H1 (cell line): ENCODE measurements around the gene LYVE1. TPM values are rescaled to one million over a fixed set of nuclear protein-coding genes. Genes with fewer than 3 reads are reported as not detected.

ENCODE experiments used
- CTCF ChIA-PET: fragments of 300-600 bp; sonication (Branson Sonifier 250); formaldehyde crosslinking; loops from one replicate; lab custom pipeline; 2021; ENCODE audit not compliant: partially characterized antibody; lab: Charles Lee
- POLR2A ChIA-PET: fragments of 300-600 bp; sonication (Branson Sonifier 250); formaldehyde crosslinking; loops from one replicate; lab custom pipeline; 2021; ENCODE audit warnings: inconsistent platforms; ENCODE audit not compliant: partially characterized antibody; lab: Charles Lee
- DNase-seq, 2 experiments: peaks; one replicate each; pipeline versions ENCODE4 v3.0.0 to v3.0.0-alpha.2; 2010 to 2022; ENCODE audit warnings: low spot score in 2 of 2, low read depth in 1 of 2, mixed read lengths in 1 of 2
- FAIRE-seq: peaks from 2 replicates; lab custom pipeline; 2011; peaks lifted over from hg19 to GRCh38; lab: Jason Lieb, UNC
- H2AFZ ChIP-seq: 2 replicates; pipeline ENCODE4 v1.8.1; 2012; ENCODE audit warnings: low read length, inconsistent platforms
- H2AK5ac ChIP-seq: 2 replicates; pipeline ENCODE4 v1.6.1; 2013; ENCODE audit warnings: low read depth, low read length
- H2BK120ac ChIP-seq: replicated peaks from 2 replicates; pipeline ENCODE3; 2013; ENCODE audit warnings: low read depth, low read length, inconsistent platforms
- H2BK12ac ChIP-seq: 2 replicates; pipeline ENCODE4 v1.6.1; 2013; ENCODE audit warnings: low read depth, low read length
- H2BK15ac ChIP-seq: 2 replicates; pipeline ENCODE4 v1.6.1; 2013; ENCODE audit warnings: low read length
- H2BK20ac ChIP-seq: 2 replicates; pipeline ENCODE4 v1.6.1; 2013; ENCODE audit warnings: low read length
- H2BK5ac ChIP-seq: 2 replicates; pipeline ENCODE4 v1.6.1; 2013; ENCODE audit warnings: low read depth, low read length
- H3K14ac ChIP-seq: 2 replicates; pipeline ENCODE4 v1.6.1; 2013; ENCODE audit warnings: inconsistent platforms; ENCODE audit not compliant: insufficient read length
- H3K18ac ChIP-seq: 2 replicates; pipeline ENCODE4 v1.6.1; 2013; ENCODE audit warnings: low read length; ENCODE audit errors: extremely low read depth
- H3K23ac ChIP-seq: 2 replicates; pipeline ENCODE4 v1.6.1; 2013; ENCODE audit warnings: inconsistent platforms; ENCODE audit not compliant: insufficient read length
- H3K23me2 ChIP-seq: 2 replicates; pipeline ENCODE4 v1.6.1; 2013; ENCODE audit warnings: low read depth, low read length
- H3K27ac ChIP-seq: 2 replicates; pipeline ENCODE4 v1.6.1; 2011; ENCODE audit warnings: low read depth, low read length, inconsistent platforms
- H3K27me3 ChIP-seq, 4 experiments: replicated peaks in 1 of 4; 1 replicate in 1 of 4; 2 replicates in 3 of 4; pipeline versions ENCODE4 v1.6.1 to v1.8.1; 2011 to 2013; ENCODE audit warnings: low read length in 3 of 4, mild to moderate bottlenecking in 3 of 4, inconsistent platforms in 2 of 4, mixed read lengths in 2 of 4, moderate library complexity in 1 of 4; ENCODE audit not compliant: control insufficient read depth in 3 of 4, insufficient read depth in 3 of 4; ENCODE audit errors: extremely low read depth in 1 of 4
- H3K36me3 ChIP-seq, 4 experiments: 2 replicates each; pipeline versions ENCODE4 v1.6.1 to v1.8.1; 2011 to 2013; ENCODE audit warnings: mild to moderate bottlenecking in 4 of 4, low read length in 3 of 4, moderate library complexity in 2 of 4, control low read depth in 1 of 4, inconsistent platforms in 1 of 4; ENCODE audit not compliant: insufficient read depth in 4 of 4, control insufficient read depth in 2 of 4
- H3K4ac ChIP-seq: replicated peaks from 2 replicates; pipeline ENCODE3; 2013; ENCODE audit warnings: low read length, low read depth, mixed read lengths, inconsistent platforms; ENCODE audit not compliant: insufficient read length
- H3K4me1 ChIP-seq, 4 experiments: replicated peaks in 1 of 4; 1 replicate in 1 of 4; 2 replicates in 3 of 4; pipeline versions ENCODE4 v1.6.1 to v1.8.1; 2011 to 2013; ENCODE audit warnings: low read length in 3 of 4, inconsistent platforms in 2 of 4, mixed read lengths in 1 of 4; ENCODE audit not compliant: insufficient read depth in 4 of 4, control insufficient read depth in 3 of 4
- H3K4me2 ChIP-seq, 2 experiments: 2 replicates each; pipeline versions ENCODE4 v1.6.1 to v1.8.1; 2011 to 2013; ENCODE audit warnings: low read depth in 2 of 2, low read length in 2 of 2, control low read depth in 1 of 2, inconsistent platforms in 1 of 2, mild to moderate bottlenecking in 1 of 2; ENCODE audit not compliant: insufficient read depth in 1 of 2
- H3K4me3 ChIP-seq, 4 experiments: fragments of 200-600, 300-600 bp in 1 of 4; sonication (generic), shearing (Covaris generic), sonication (Bioruptor Twin) in 1 of 4; 2 replicates each; pipeline versions ENCODE4 v1.5.1 to v1.8.1; 2011 to 2016; ENCODE audit warnings: low read length in 4 of 4, low read depth in 3 of 4, control low read depth in 2 of 4, inconsistent platforms in 2 of 4, mild to moderate bottlenecking in 2 of 4, mixed read lengths in 1 of 4, moderate library complexity in 1 of 4; ENCODE audit not compliant: insufficient read depth in 2 of 4; ENCODE audit errors: extremely low read depth in 1 of 4
- H3K56ac ChIP-seq: replicated peaks from 2 replicates; pipeline ENCODE3; 2013; ENCODE audit warnings: low read depth, mild to moderate bottlenecking, mixed read lengths, low read length, inconsistent platforms; ENCODE audit not compliant: insufficient read length
- H3K79me1 ChIP-seq: 2 replicates; pipeline ENCODE4 v1.6.1; 2013; ENCODE audit warnings: low read depth, low read length, control low read depth
- H3K79me2 ChIP-seq, 2 experiments: 2 replicates each; pipeline versions ENCODE4 v1.6.1 to v1.8.1; 2012 to 2013; ENCODE audit warnings: low read length in 2 of 2, mild to moderate bottlenecking in 2 of 2, inconsistent platforms in 1 of 2; ENCODE audit not compliant: insufficient read depth in 2 of 2, control insufficient read depth in 1 of 2
- H3K9ac ChIP-seq, 4 experiments: replicated peaks in 1 of 4; 1 replicate in 1 of 4; 2 replicates in 3 of 4; pipeline versions ENCODE4 v1.6.1 to v1.8.1; 2011 to 2013; ENCODE audit warnings: low read depth in 3 of 4, low read length in 3 of 4, control low read depth in 2 of 4, mild to moderate bottlenecking in 2 of 4, moderate library complexity in 2 of 4, inconsistent platforms in 1 of 4; ENCODE audit errors: extremely low read depth in 1 of 4
- H3K9me3 ChIP-seq, 2 experiments: 2 replicates each; pipeline versions ENCODE4 v1.6.1 to v1.8.1; 2012 to 2013; ENCODE audit warnings: mild to moderate bottlenecking in 2 of 2, moderate library complexity in 2 of 2, control low read depth in 1 of 2, inconsistent platforms in 1 of 2, low read depth in 1 of 2, low read length in 1 of 2, mixed read lengths in 1 of 2; ENCODE audit not compliant: insufficient read depth in 2 of 2
- H4K20me1 ChIP-seq, 2 experiments: replicated peaks in 1 of 2; 2 replicates each; pipeline versions ENCODE3 to v1.8.1; 2011 to 2013; ENCODE audit warnings: inconsistent platforms in 2 of 2, low read length in 2 of 2, mild to moderate bottlenecking in 1 of 2; ENCODE audit not compliant: insufficient read depth in 2 of 2, control insufficient read depth in 1 of 2
- H4K5ac ChIP-seq: 2 replicates; pipeline ENCODE4 v1.6.1; 2013; ENCODE audit warnings: low read length, low read depth, mixed read lengths, inconsistent platforms; ENCODE audit not compliant: insufficient read length
- H4K8ac ChIP-seq: 2 replicates; pipeline ENCODE4 v1.8.0; 2013; ENCODE audit warnings: mild to moderate bottlenecking, moderate library complexity, low read length, inconsistent platforms; ENCODE audit not compliant: insufficient read depth; ENCODE audit errors: extremely low read depth
- H4K91ac ChIP-seq: replicated peaks from 2 replicates; pipeline ENCODE3; 2013; ENCODE audit warnings: low read length, mixed read lengths, inconsistent platforms; ENCODE audit not compliant: insufficient read length
- ATF3 ChIP-seq: IDR thresholded peaks from 2 replicates; pipeline ENCODE4 v1.6.1; 2011; ENCODE audit warnings: low read depth, mild to moderate bottlenecking, low read length; ENCODE audit not compliant: insufficient read depth
- BCL11A ChIP-seq, 2 experiments: IDR thresholded peaks; one replicate each; pipeline ENCODE4 v1.6.1; 2011; ENCODE audit warnings: low read depth in 2 of 2, low read length in 2 of 2, mild to moderate bottlenecking in 2 of 2
- CBX5 ChIP-seq: fragments of 300-800, 300-1000 bp; sonication (generic); IDR thresholded peaks from 2 replicates; pipeline ENCODE4 v1.7.1; 2016; ENCODE audit warnings: antibody characterized with exemption, low read length, low read depth
- KDM4A ChIP-seq: IDR thresholded peaks from one replicate; pipeline ENCODE4 v1.7.1; 2012; ENCODE audit warnings: low read depth, mild to moderate bottlenecking, moderate library complexity, low read length, inconsistent platforms; ENCODE audit not compliant: severe bottlenecking
- NANOG ChIP-seq: IDR thresholded peaks from 2 replicates; pipeline ENCODE4 v1.6.1; 2011; ENCODE audit warnings: low read length, low read depth, mild to moderate bottlenecking, inconsistent platforms; ENCODE audit not compliant: insufficient read depth, poor library complexity, severe bottlenecking
- POU5F1 ChIP-seq: IDR thresholded peaks from 2 replicates; pipeline ENCODE4 v1.6.1; 2011; ENCODE audit warnings: low read depth, mild to moderate bottlenecking, low read length, moderate library complexity
- RAD21 ChIP-seq, 2 experiments: IDR thresholded peaks in 1 of 2; conservative IDR thresholded peaks in 1 of 2; 2 replicates each; pipeline ENCODE4 v1.6.1; 2011; ENCODE audit warnings: low read depth in 2 of 2, low read length in 2 of 2, improper control_type of control experiment in 1 of 2, inconsistent platforms in 1 of 2, mild to moderate bottlenecking in 1 of 2, moderate library complexity in 1 of 2
- RBBP5 ChIP-seq: IDR thresholded peaks from 2 replicates; pipeline ENCODE4 v1.7.1; 2012; ENCODE audit warnings: low read depth, mild to moderate bottlenecking, inconsistent platforms, low read length, moderate library complexity, borderline replicate concordance
- RXRA ChIP-seq: IDR thresholded peaks from 2 replicates; pipeline ENCODE4 v1.6.1; 2011; ENCODE audit warnings: low read depth, mild to moderate bottlenecking, low read length, moderate library complexity; ENCODE audit not compliant: insufficient read depth
- SP4 ChIP-seq: IDR thresholded peaks from 2 replicates; pipeline ENCODE4 v1.6.1; 2012; ENCODE audit warnings: low read length, inconsistent platforms
- SRF ChIP-seq: IDR thresholded peaks from 2 replicates; pipeline ENCODE4 v1.6.1; 2011; ENCODE audit warnings: mild to moderate bottlenecking, low read depth, low read length, moderate library complexity
- WGBS, 2 experiments: shearing (Covaris generic) in 1 of 2; methylation state at CpG; one replicate each; pipeline versions ENCODE4 v1.1.6 to v1.1.7; 2013 to 2015; ENCODE audit warnings: low lambda C conversion rate in 2 of 2, mixed read lengths in 2 of 2, inconsistent platforms in 1 of 2, low coverage in 1 of 2, missing lambda C conversion rate in 1 of 2; ENCODE audit not compliant: insufficient replicate concordance in 2 of 2, insufficient coverage in 1 of 2, insufficient read length in 1 of 2; ENCODE audit errors: extremely low coverage in 1 of 2, missing lambda C conversion rate in 1 of 2; 5-methylcytosine and 5-hydroxymethylcytosine counted together
- polyA plus RNA-seq, 7 experiments: library from polyadenylated mRNA; depleted of rRNA in 3 of 7; stranded (reverse) in 5 of 7; unstranded in 2 of 7; fragments of >200 nt in 5 of 7; fragments of 200-250 nt in 2 of 7; gene quantifications; 1 replicate in 5 of 7; 2 replicates in 1 of 7; 4 replicates in 1 of 7; pipeline versions ENCODE4 v1.2.1 to v1.2.3, GENCODE V29; 2011 to 2013; ENCODE audit warnings: missing spikeins in 2 of 7, mixed read lengths in 2 of 7
- total RNA-seq: library from RNA; stranded (reverse); fragmentation: NEBNext Ultra II Directional; extraction: Animal tissue kit (Norgen Biotek cat#: 25700); gene quantifications from 2 replicates; pipeline ENCODE4 v1.2.1, GENCODE V29; 2021

The LYVE1 gene
- total and polyA plus RNA-seq, 2 of the 8 experiments (the other 6 are each of a cell fraction or from before 2014, with no cell fraction given) = 0.09 TPM; not detected in 1

DNA sequence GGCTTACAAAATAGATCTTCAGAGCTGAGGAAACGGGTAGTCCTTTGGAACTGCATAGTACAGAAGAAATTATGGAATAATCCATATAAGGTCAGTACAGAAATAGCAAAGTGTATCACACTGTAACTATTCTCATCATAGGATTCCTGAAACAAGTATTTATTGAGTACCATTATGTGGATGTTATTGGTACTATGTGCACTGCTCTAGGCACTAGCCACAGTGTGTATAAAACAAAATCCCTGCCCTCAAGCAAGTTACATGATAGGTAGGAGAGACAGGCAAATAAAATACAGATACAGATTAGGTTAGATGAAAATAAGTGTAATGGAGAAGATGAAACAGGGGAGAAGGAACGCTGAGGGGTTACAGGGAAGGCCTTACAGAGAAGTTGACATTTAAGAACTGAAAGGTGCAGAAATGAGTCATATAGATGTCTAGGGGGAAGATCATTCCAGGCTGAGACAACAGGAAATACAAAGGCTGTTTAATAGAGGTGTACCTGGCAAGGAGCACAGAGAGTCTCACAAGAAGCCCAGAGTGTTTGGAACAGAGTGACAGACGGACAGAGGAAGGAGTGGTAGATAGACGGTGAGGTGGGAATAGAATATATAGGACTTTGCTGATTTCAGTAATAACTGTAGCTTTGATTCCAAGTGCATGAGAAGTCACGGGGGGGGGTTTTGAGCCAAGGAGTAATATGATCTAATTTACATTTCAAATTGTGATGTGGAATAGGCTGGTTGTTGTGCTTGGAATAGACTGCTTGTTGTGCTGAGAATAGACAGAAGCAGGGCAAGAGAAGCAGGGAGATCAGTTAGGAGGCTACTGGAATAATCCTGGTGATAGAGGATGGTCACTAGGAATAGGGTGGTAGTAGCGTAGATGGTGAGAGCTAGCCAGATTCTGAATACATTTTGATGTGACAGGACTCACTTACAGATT is 41.2 kb downstream of the LYVE1 start:
- DNase-seq (no peak), FAIRE-seq (no peak)
- Histone ChIP-seq H3K14ac (no peak overlapping the region), H2BK12ac (no peak overlapping the region), H3K27me3 (no peaks in the 10 kb centered on the region), H4K5ac (no peak overlapping the region), H2BK20ac (no peak overlapping the region), H3K56ac (no peak overlapping the region), H3K23ac (no peak overlapping the region), H3K9ac (no peak overlapping the region), H3K23me2 (no peaks in the 10 kb centered on the region), H3K18ac (no peak overlapping the region), H3K4ac (no peak overlapping the region), H2AFZ (no peak overlapping the region), H3K36me3 (peaks cover 0 to 8% (median 2%) of the 10 kb centered on the region in 4 experiments; a peak in 3 of 8 replicates), H3K4me3 (no peak overlapping the region), H2AK5ac (no peak overlapping the region), H3K27ac (no peak overlapping the region), H4K8ac (no peak overlapping the region), H4K91ac (no peak overlapping the region), H3K79me2 (no peaks in the 10 kb centered on the region), H3K79me1 (no peaks in the 10 kb centered on the region), H3K4me2 (no peak overlapping the region), H3K4me1 (no peaks in the 10 kb centered on the region), H2BK15ac (no peak overlapping the region), H2BK120ac (no peak overlapping the region), H4K20me1 (no peaks in the 10 kb centered on the region), H3K9me3 (no peaks in the 10 kb centered on the region), H2BK5ac (no peak overlapping the region)
- ChIA-PET CTCF (no interaction called here), POLR2A (no interaction called here)
- WGBS, 2 experiments = 88 to 100% methylated on average over 1 to 6 of the region's 6 CpGs
- TF ChIP-seq SRF (no peak), POU5F1 (no peak), RXRA (no peak), CBX5 (no peak), RBBP5 (no peak), NANOG (no peak), ATF3 (no peak), RAD21 (IDR thresholded peaks at IDR 0.05 in 1 of 2, conservative IDR thresholded peaks at IDR 0.05 in 1 of 2; ENCODE audit: low read depth in 2 of 2, low read length in 2 of 2) (no peak), KDM4A (no peak), SP4 (no peak), BCL11A (IDR thresholded peaks at IDR 0.05; ENCODE audit: low read depth in 2 of 2, low read length in 2 of 2) (no peak)
